Fibroblast of the conjunctiva (primary cell): ENCODE data around the gene VAT1L.

ENCODE experiments used
- DNase-seq: peaks from one replicate; pipeline ENCODE4 v3.0.0-alpha.2; 2010; ENCODE audit warnings: low read depth

VAT1L gene, protein sequence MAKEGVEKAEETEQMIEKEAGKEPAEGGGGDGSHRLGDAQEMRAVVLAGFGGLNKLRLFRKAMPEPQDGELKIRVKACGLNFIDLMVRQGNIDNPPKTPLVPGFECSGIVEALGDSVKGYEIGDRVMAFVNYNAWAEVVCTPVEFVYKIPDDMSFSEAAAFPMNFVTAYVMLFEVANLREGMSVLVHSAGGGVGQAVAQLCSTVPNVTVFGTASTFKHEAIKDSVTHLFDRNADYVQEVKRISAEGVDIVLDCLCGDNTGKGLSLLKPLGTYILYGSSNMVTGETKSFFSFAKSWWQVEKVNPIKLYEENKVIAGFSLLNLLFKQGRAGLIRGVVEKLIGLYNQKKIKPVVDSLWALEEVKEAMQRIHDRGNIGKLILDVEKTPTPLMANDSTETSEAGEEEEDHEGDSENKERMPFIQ

DNA sequence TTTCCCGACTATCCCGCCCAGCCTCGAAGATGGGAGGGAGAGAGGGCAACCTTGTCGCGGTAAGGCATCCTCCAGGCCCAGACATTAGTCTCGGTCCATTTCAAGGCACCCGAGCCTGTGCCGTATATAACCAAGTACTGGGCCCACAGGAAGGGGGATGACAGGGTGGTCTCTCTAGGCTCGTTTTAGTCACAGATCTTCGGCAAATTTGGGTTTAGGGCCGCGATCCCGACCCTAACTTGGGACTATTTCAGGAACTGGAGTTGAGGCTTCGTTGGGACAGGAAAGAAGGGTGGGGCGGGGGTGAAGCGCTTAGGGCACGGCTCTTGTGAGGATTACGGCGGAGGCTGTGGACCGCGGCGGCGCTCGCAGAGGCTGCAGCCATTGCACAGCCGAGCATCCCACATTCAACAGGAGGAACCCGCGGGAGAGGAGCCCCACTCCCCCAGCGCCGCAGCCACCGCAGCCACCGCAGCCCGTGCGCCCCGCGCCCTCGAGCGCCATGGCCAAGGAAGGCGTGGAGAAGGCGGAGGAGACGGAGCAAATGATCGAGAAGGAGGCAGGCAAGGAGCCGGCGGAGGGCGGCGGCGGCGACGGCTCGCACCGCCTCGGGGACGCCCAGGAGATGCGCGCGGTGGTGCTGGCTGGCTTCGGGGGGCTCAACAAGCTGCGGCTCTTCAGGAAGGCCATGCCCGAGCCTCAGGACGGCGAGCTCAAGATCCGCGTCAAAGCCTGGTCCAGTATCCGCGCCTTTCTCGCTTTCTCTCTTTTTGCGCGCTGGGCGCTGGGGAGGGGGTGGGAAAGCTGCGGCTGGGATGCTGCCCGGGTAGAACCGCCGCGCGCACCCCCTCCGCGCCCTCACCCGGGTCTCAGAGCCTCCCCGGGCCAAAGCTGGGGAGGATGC, at the start of gene VAT1L:
Gene VAT1L, plus strand, starts transcription at position 384 of the 904 bp plus-strand sequence. Its CDS starts 119 bp downstream, at position 503.
- no peak for DNase-seq

DNA sequence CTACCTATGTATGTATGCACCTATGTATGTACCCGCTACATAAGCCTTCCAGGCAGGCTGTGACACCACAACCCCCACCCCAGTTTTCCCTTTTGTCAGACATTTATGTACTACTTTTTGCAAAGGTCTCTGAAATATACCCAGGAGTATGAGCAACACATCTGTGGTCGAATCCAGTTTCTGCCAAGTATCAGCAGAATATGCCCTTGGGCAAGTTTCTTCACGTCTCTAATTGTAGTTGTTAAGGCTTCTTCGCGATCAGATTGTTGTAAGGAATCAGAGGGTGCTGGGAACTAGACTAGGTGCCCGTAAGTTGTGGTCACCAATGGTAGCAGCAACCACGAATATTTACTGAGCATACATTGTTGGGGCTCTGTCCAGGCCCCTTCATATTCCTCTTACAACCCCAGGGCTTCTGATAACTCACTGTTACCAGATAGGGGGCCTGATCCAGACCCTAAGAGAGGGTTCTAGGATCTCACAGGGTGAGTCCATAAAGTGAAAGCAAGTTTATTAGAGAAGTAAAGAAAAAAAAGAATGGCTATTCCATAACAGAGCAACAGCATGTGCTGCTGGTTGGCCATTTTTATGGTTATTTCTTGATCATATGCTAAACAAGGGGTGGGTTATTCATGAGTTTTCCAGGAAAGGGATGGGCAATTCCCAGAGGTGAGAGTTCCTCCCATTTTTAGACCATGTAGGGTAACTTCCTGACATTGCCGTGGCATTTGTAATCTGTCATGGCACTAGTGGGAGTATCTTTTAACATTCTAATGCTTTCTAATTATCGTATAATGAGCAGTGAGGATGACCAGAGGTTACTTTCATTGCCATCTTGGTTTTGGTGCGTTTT, 49.4 kb upstream of the VAT1L start:
- no peak for DNase-seq

DNA sequence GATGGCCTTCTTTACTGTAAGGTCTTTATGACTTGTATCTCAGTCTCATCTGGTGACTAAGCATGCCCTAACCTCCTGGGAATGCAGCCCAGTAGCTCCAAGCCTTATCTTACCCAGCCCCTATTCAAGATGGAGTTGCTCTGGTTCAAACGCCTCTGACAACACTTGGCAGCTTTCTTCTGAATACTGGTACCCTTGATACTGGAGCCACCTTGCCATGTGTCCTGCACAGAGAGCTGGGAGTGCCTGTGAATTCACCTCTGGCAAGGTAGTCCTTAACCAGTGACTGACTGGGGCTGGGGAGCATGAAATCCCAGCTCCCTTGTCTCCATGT, 48.8 kb upstream of the VAT1L start:
- no peak for DNase-seq

DNA sequence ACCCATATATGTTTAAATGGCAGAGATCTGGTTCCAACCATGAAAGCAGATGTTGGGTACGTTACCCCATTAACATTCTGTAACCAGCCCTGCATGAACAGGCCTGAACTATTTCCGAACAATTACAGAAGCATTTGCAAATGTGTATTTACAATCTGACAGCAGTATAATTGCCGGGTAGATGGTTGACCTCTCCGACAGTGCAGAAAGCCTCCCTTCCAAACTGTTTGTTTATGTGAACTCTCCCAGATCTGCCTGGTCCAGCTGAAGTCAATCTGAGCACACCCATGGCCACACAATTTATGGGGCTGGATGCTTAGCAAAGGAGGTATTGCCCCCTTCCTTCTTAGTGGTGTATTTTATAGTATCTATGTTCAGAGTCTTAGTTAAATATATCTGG, 44.2 kb upstream of the VAT1L start:
- no peak for DNase-seq

DNA sequence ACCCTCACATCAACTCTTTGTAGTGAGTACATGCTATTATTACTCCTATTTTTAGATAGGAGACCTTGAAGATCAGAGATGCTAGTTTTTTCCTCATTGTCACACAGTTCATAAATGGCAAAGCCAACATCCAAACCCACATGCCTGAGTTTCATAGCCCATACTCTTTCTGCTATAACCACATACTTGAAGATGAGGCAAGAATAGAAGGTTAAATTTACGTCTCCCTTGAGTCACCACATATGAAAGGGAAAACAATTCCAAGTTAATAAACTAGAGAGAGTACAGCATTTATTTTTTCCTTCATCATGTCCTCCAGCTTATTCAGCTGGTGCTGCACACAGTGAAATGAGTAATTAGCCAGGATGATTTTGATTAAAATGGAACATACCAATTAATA, 42.4 kb upstream of the VAT1L start:
- DNase-seq: no peak

DNA sequence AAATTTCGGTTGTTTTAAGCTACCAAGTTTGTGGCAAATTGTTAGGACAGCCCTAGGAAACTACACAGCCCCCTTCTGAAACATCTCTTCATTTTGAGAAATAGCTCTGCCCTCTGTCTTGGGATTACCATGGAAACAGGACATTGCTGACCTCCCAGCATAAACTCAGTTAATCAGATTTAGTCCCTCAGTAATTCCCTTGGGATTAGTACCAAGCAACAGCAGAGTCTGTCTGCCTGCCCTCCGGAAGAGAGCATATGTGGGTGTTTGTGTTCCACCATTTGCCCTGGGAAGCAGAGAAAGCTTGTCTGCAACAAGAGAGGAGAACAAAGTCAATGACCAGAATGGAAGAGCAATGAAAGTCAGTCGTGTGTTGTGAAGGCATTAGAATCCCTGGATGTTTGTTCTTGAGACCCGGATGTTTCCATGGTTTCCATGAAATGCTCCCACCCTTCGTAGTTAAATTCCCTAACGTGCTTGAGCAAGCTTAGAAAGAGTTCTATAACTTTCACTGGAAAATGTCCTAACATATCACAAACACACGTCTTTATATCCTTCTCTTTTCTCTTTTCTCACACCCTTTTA, 39.9 kb upstream of the VAT1L start:
- no peak for DNase-seq

DNA sequence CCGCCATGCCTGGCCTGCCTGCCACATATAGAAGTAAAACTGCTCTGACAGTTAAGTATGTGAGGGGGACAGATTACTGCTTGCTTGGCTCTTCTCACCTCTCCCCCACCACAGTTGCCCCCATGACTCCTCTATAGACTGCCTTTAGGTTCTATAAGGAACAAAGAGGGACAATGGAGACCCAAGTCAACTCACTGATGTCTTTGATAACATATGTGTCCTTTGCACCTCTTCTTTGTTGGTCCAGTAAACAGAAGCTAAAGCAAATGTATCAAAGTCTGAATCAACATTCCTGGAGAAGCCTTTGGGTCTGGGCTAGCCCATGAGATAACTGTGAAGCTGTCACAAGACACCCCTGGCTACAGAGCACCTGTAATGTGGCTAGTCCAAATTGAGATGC, 38.9 kb upstream of the VAT1L start:
- no peak for DNase-seq

DNA sequence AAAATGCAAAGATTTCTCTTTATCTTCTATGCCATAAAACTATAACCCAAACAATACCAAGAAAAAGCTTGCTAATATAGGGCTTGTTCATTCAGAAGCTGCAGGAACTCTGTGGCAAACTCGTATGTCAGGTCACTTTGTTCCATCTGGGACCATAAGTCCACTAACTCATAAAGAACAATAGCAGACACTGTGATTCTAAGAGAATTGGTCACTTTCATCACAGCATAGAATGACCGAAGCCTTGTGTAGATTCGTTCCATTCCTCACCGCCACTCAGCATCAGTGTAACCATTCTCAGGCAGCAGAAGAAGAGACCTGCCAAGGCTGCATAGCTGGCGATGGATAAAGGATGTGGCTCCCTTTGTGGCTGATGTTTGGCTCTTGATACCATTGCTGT, 30.3 kb upstream of the VAT1L start:
- DNase-seq: no peak

DNA sequence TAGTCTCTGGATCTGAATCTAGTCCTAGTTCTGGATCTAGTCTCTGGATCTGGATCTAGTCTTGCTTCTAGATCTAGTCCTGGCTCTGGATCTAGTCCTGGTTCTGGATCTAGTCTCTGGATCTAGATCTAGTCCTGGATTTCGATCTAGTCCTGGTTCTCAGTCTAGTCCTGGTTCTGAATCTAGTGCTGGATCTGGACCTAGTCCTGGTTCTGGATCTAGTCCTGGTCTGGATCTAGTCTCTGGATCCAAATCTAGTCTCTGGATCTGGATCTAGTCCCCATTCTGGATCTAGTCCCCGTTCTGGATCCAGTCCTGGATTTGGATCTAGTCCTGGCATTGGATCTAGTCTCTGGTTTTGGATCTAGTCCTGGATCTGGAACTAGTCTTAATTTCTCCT, 29.9 kb upstream of the VAT1L start:
- no peak for DNase-seq

DNA sequence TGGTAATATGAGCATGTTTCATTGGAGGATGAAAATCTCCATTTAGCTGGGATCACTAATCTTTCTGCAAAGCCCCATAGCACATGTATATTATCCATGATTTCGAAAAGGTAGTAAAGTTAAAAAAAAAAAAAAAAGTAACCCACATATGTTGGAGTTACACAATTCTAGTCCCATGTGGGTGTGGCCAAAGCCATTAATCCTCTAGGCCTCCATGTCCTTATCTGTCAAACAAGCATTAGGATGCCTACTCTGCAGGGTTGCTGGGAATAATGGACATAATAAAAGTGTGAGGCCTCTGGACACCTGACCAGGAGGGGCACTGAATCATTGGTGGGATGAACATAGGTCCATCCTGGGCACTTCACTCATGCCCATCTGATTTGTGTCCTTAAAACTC, 29.2 kb upstream of the VAT1L start:
- no peak for DNase-seq

DNA sequence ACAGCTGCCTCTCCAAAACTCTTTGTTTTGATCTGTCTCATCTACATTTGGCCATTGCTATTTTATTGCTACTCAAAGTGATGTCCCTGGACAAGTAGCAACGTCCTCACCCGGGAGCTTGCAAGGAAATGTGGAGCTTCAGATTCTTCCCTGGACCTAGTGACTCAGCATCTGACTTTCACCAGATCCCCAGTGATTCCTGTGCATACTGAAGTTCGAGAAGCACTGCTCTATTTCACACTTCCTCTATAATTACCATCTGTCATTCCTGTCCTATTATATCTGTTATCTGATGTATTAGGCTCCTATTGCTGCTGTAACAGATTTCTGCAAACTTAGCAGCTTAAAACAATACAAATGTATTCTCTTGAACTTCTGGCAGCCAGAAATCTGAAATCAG, 28.5 kb upstream of the VAT1L start:
- DNase-seq: no peak

DNA sequence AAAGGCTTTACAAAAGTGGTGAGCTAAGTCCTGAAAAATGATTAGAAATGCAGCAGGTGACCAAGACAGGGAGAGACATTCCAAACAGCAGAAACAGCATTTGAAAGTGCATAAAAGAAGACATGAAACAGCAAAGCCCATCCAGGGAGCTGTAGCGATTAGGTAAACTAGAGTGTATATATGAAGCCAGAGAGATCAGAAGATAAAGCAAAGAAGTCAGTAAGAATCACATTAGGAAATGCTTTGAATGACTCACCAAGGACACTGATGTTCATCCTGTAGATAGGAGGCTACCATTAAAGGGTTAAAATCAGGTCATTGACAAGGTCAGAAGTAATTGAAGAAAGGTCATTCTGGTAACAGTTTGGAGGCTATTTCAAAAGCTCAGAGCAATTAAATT, 27.6 kb upstream of the VAT1L start:
- no peak for DNase-seq

DNA sequence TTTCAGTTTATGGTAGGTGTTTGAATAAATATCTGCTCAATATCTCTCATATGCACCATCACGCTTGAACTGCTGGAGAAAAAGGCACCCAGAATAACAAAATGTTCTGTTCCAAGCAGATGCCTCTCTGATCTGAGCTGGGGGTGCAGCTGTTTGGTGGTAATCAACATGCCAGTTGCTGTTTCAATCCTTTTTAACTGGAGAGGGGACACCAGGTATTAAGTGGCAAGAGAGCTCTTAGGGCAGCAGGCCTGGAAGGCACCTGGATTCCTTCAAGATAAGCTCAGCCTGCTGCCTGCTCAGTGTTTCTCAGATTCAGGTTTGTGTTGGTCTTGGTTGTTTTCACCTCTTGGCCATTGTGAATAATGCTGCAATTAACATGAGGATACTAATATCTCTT, 27.2 kb upstream of the VAT1L start:
- DNase-seq: no peak

DNA sequence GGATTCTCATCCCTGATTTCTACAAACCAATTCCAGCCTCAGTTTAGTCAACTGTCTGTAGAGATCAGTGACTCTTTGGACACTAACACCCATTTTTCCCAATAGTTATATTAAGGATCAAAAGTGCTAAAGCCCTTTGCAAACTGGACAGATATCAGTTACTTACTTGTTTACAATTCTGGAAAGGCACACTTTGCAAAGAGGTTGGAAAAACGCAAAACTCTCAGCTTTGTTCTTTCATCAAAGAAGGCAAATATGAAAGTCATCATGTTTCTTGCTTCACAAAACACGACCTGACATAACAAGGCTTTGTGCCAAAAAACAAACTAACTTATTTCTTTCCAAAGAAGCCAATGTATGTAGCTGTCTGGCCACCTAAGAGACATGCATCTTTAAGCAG, 26.1 kb upstream of the VAT1L start:
- DNase-seq: no peak

DNA sequence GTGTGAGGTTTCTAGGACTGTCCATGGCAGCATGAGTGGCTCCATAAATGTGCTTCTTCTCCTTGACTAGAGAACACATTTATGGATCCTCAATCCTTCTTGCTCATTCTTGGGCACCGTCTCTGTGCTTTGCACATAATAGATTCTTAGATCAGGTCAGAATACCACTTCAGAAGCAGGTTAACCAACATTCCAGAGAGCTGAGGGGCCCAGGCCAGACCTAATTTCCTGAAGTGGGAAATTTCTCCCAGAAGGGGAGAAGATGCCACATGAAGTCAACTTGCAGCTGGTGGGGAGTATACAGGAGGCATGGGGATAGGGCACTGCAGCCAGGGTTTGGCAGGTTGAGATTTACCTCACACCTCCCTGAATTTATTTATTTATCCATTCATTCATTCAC, 24.4 kb upstream of the VAT1L start:
- DNase-seq: no peak

DNA sequence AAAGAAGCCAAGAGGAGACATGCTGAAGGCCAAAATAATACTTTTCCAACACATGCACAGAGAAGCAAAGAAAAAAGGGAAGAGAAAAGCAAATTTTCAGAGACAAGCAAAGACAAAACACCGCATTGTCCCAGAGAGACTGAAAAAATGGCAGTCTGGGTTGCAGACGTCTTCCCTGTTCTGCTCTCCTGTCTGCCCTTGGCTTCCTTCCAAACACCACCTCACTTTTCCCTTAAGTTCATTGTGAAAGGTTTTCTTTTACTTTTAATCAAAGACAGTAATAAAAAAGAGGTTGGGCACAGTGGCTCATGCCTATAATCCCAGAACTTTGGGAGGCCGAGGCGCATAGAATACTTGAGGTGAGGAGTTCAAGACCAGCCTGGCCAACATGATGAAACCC, 21.2 kb upstream of the VAT1L start:
- DNase-seq: no peak

DNA sequence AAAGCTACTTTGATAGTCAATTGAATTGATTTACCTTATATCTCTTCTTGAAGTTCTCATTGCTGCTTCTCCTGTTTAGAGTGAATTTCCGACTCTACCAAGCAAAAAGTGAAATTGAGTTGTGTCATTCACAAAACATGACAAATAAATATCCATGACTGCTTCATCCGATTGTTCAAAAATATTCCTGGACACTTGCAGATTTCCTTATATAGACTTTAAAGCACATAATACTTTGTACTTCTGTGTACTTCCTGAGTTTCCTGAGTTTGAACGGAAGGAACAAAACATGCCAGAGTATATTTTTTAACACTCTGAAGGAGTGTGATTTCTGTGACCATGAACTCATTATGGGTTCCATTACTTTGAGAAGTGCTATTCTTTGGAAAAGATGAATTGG, 20.5 kb upstream of the VAT1L start:
- DNase-seq: no peak

DNA sequence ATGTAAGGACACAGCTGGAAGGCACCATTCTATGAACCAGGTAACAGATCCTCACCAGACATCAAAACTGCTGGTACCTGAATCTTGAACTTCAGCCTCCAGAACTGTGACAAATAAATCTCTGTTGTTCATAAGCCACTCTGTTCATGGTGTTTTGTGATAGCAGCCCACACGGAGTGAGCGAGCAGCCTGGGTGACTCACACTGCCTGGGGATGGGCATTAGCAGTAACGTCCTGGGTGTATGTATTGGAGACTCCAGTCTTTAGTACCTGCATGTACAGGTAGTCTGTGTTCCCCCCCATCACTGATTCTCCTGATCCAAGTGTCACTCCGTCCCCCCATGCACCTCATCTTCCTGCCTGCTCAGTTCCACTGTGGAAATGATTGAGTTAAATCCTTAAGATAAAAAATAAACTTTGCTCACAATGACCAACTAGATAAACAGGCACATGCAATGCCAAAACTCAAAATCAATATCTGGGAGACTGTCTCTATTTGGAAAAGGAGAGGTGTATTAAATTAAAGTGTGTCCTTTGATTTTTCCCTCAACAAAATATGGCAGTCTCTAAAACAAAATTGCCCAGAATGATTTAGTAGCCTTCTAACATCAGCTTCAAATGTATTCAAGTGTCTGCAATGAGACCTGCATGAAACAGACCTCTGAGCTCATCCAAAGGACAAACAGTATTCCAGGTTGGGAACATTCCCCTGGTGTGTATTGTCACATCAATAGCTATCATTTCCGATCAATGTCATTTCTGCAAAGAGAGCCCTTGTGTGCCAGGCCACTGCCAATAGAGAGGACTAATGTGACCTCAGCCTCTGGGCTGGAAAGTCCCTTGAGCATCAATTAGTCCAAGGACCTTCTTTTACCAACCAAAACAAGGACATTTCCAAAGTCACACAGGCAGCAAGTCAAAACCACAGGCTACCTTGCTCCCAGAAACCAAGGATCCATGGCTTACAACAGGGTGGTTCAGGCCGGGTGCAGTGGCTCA, 12.2 kb upstream of the VAT1L start:
- DNase-seq: no peak

DNA sequence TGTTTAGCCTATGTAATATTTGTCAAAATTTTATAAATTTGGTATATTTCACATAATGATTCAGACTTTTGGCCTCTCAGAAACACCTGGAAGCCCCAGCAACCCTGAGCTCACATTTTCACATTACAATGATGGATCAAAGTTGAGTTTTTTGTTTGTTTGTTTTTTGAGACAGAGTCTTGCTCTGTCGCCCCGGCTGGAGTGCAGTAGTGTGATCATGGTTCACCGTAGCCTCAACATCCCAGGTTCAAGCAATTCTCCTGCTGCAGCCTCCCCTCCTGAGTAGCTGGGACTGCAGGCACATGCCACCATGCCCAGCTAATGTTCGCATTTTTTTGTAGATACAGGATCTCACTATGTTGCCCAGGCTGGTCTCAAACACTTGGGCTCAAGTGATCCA, 10.6 kb upstream of the VAT1L start:
- no peak for DNase-seq

DNA sequence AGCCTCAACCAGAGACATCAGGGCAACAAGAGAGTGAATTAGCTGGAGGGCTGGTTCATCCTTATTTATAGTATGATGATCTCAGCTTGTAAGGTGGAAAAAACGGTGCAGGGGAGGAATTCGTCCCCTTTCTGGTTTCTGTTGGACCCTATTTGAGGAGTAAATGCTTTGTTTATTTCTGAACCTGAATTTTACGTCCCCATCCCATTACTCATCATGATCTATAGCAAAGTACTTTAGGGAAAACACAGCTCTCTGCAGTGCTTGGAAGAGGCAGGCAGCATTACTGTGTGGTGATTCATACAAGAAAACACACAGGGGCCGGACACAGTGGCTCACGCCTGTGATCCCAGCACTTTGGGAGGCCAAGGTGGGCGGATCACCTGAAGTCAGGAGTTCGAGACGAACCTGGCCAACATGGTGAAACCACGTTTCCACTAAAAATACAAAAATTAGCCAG, 8.0 kb upstream of the VAT1L start:
- DNase-seq: peak; percentile 45

DNA sequence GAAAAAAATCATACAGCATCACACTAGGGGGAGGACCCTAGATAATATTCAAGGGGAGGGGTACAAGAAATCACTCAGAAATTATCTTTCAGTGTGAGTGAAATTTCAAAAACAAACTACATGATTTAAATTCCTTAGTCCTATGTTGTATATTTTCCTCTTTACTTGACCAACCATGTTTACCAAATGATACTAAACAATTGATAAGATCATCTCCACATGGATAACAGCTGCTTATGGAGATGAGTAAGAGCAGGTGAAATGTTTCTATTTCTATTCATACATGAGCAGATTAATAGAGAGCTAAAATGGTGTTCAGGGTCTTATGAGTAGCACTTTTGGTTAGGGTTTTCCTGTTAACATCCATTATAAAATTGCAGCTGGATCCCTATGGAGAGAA, 7.3 kb upstream of the VAT1L start:
- no peak for DNase-seq
